IMR-90 (cell line): ENCODE measurements around the gene EBF3. TPM values are rescaled to one million over a fixed set of nuclear protein-coding genes. Genes with fewer than 3 reads are reported as not detected.

Experiments used
- ATAC-seq: fragments of 200-7000 bp; cut with Tn5 transposase; 2 replicates; pipeline ENCODE4 v1.9.1; 2020; ENCODE audit warnings: low read depth, mild to moderate bottlenecking, moderate library complexity
- BruUV-seq: library from RNA; stranded (reverse); fragments of 400-500 nt; replicated peaks from 2 replicates; lab custom pipeline; 2021; lab: Mats Ljungman, UMichigan
- CTCF ChIA-PET: fragments of 300-600 bp; formaldehyde crosslinking; extraction: SDS; loops from one replicate; lab custom pipeline; 2021; ENCODE audit warnings: antibody characterized with exemption; lab: Yijun Ruan, JAX
- POLR2A ChIA-PET: fragments of 300-600 bp; sonication (Branson Sonifier 250); formaldehyde crosslinking; loops from one replicate; lab custom pipeline; 2022; ENCODE audit warnings: antibody characterized with exemption; ENCODE audit not compliant: unreplicated experiment; lab: Charles Lee
- DNase-seq: peaks from one replicate; pipeline ENCODE4 v3.0.0; 2013
- H2AFZ ChIP-seq: replicated peaks from 2 replicates; pipeline ENCODE3; 2013; ENCODE audit warnings: low read length, mild to moderate bottlenecking; ENCODE audit not compliant: poor library complexity
- H2AK5ac ChIP-seq: 2 replicates; pipeline ENCODE4 v1.6.1; 2013; ENCODE audit warnings: low read depth, low read length, inconsistent platforms
- H2AK9ac ChIP-seq: replicated peaks from 2 replicates; pipeline ENCODE3; 2013; ENCODE audit warnings: mild to moderate bottlenecking, low read depth, low read length, moderate library complexity; ENCODE audit not compliant: poor library complexity
- H2BK120ac ChIP-seq: 2 replicates; pipeline ENCODE4 v1.6.1; 2013; ENCODE audit warnings: low read depth, low read length, inconsistent platforms
- H2BK15ac ChIP-seq: 3 replicates; pipeline ENCODE4 v1.6.1; 2013; ENCODE audit warnings: low read depth, low read length, inconsistent platforms
- H2BK20ac ChIP-seq: 2 replicates; pipeline ENCODE4 v1.6.1; 2013; ENCODE audit warnings: low read depth, mild to moderate bottlenecking, inconsistent platforms, low read length, moderate library complexity
- H2BK5ac ChIP-seq: 2 replicates; pipeline ENCODE4 v1.6.1; 2013; ENCODE audit warnings: mild to moderate bottlenecking, low read depth, low read length, inconsistent platforms; ENCODE audit not compliant: poor library complexity, severe bottlenecking
- H3K14ac ChIP-seq: replicated peaks from 2 replicates; pipeline ENCODE4 v1.6.1; 2013; ENCODE audit warnings: low read depth, low read length, inconsistent platforms
- H3K18ac ChIP-seq: 2 replicates; pipeline ENCODE4 v1.6.1; 2013; ENCODE audit warnings: low read depth, low read length, control low read depth
- H3K23ac ChIP-seq: 2 replicates; pipeline ENCODE4 v1.6.1; 2013; ENCODE audit warnings: low read depth, low read length, inconsistent platforms
- H3K27ac ChIP-seq: 2 replicates; pipeline ENCODE4 v1.5.1; 2013; ENCODE audit warnings: mild to moderate bottlenecking, control low read depth, low read length; ENCODE audit not compliant: insufficient read depth
- H3K27me3 ChIP-seq: 2 replicates; pipeline ENCODE4 v1.6.1; 2013; ENCODE audit warnings: low read length; ENCODE audit not compliant: control insufficient read depth, insufficient read depth
- H3K36me3 ChIP-seq: 2 replicates; pipeline ENCODE4 v1.6.1; 2013; ENCODE audit warnings: low read length, mixed read lengths; ENCODE audit not compliant: control insufficient read depth, insufficient read depth
- H3K4ac ChIP-seq: 2 replicates; pipeline ENCODE4 v1.6.1; 2013; ENCODE audit warnings: low read depth, low read length, inconsistent platforms
- H3K4me1 ChIP-seq: 2 replicates; pipeline ENCODE4 v1.6.1; 2013; ENCODE audit warnings: low read length, mixed read lengths; ENCODE audit not compliant: control insufficient read depth, insufficient read depth
- H3K4me2 ChIP-seq: 2 replicates; pipeline ENCODE4 v1.6.1; 2013; ENCODE audit warnings: low read depth, mild to moderate bottlenecking, control low read depth, low read length, moderate library complexity
- H3K4me3 ChIP-seq: 2 replicates; pipeline ENCODE4 v1.5.1; 2013; ENCODE audit warnings: low read depth, mild to moderate bottlenecking, control low read depth, low read length, moderate library complexity; ENCODE audit not compliant: insufficient read depth
- H3K56ac ChIP-seq: 2 replicates; pipeline ENCODE4 v1.6.1; 2013; ENCODE audit warnings: low read length, inconsistent platforms; ENCODE audit not compliant: insufficient read depth; ENCODE audit errors: extremely low read depth
- H3K79me1 ChIP-seq, 2 experiments: 2 replicates each; pipeline ENCODE4 v1.6.1; 2013; ENCODE audit warnings: low read length in 2 of 2, inconsistent platforms in 1 of 2, low read depth in 1 of 2
- H3K9ac ChIP-seq: 2 replicates; pipeline ENCODE4 v1.6.1; 2013; ENCODE audit warnings: low read depth, low read length, control low read depth
- H3K9me1 ChIP-seq: 2 replicates; pipeline ENCODE4 v1.6.1; 2013; ENCODE audit warnings: low read length, inconsistent platforms; ENCODE audit not compliant: insufficient read depth
- H3K9me3 ChIP-seq: 2 replicates; pipeline ENCODE4 v1.6.1; 2013; ENCODE audit warnings: low read length; ENCODE audit not compliant: control insufficient read depth, insufficient read depth
- H4K20me1 ChIP-seq: 2 replicates; pipeline ENCODE4 v1.6.1; 2013; ENCODE audit warnings: low read length, inconsistent platforms; ENCODE audit not compliant: insufficient read depth
- H4K5ac ChIP-seq: 2 replicates; pipeline ENCODE4 v1.6.1; 2013; ENCODE audit warnings: mild to moderate bottlenecking, low read depth, low read length, control low read depth
- H4K8ac ChIP-seq, 2 experiments: 2 replicates each; pipeline ENCODE4 v1.6.1; 2013; ENCODE audit warnings: low read depth in 2 of 2, low read length in 2 of 2, control low read depth in 1 of 2, inconsistent platforms in 1 of 2
- H4K91ac ChIP-seq: 2 replicates; pipeline ENCODE4 v1.6.1; 2013; ENCODE audit warnings: low read depth, low read length, inconsistent platforms; ENCODE audit not compliant: insufficient read depth
- BHLHE40 ChIP-seq: fragments of 150-350 bp; IDR thresholded peaks from 2 replicates; pipeline ENCODE4 v1.6.1; 2016; ENCODE audit warnings: mild to moderate bottlenecking, low read depth, low read length
- CEBPB ChIP-seq: IDR thresholded peaks from 2 replicates; pipeline ENCODE4 v1.6.1; 2012; ENCODE audit warnings: low read depth, low read length, improper control_type of control experiment
- CHD1 ChIP-seq: IDR thresholded peaks from 2 replicates; pipeline ENCODE4 v1.6.1; 2012; ENCODE audit warnings: low read depth, low read length, improper control_type of control experiment
- ELK1 ChIP-seq: fragments of 150-350 bp; IDR thresholded peaks from 2 replicates; pipeline ENCODE4 v1.6.1; 2016; ENCODE audit warnings: low read depth, mild to moderate bottlenecking, low read length, moderate library complexity, borderline replicate concordance
- FOS ChIP-seq: fragments of 150-350 bp; IDR thresholded peaks from 2 replicates; pipeline ENCODE4 v1.6.1; 2016; ENCODE audit warnings: low read depth, low read length
- MAFK ChIP-seq: IDR thresholded peaks from 2 replicates; pipeline ENCODE4 v1.6.1; 2012; ENCODE audit warnings: low read depth, low read length, improper control_type of control experiment
- MAZ ChIP-seq: IDR thresholded peaks from 2 replicates; pipeline ENCODE4 v1.6.1; 2012; ENCODE audit warnings: low read depth, mild to moderate bottlenecking, low read length, improper control_type of control experiment, moderate library complexity, borderline replicate concordance
- MXI1 ChIP-seq: IDR thresholded peaks from 2 replicates; pipeline ENCODE4 v1.6.1; 2012; ENCODE audit warnings: low read depth, mild to moderate bottlenecking, low read length, moderate library complexity, borderline replicate concordance
- NFE2L2 ChIP-seq: fragments of 150-350 bp; IDR thresholded peaks from 2 replicates; pipeline ENCODE4 v1.6.1; 2016; ENCODE audit warnings: low read depth, mild to moderate bottlenecking, low read length
- POLR2A ChIP-seq: IDR thresholded peaks from 2 replicates; pipeline ENCODE4 v1.6.1; 2012; ENCODE audit warnings: mild to moderate bottlenecking, low read depth, low read length
- RAD21 ChIP-seq: IDR thresholded peaks from 2 replicates; pipeline ENCODE4 v1.6.1; 2012; ENCODE audit warnings: low read length, improper control_type of control experiment
- RCOR1 ChIP-seq: IDR thresholded peaks from 2 replicates; pipeline ENCODE4 v1.6.1; 2012; ENCODE audit warnings: mild to moderate bottlenecking, low read length, improper control_type of control experiment; ENCODE audit not compliant: insufficient replicate concordance
- RFX5 ChIP-seq: IDR thresholded peaks from 2 replicates; pipeline ENCODE4 v1.8.0; 2012; ENCODE audit warnings: low read depth, mild to moderate bottlenecking, low read length, moderate library complexity
- SMC3 ChIP-seq: fragments of 150-350 bp; IDR thresholded peaks from 2 replicates; pipeline ENCODE4 v1.6.1; 2016; ENCODE audit warnings: low read depth, mild to moderate bottlenecking, antibody characterized with exemption, low read length, moderate library complexity
- WGBS, 2 experiments: methylation state at CpG; one replicate each; pipeline versions ENCODE4 v1.1.5 to v1.1.7; 2013; ENCODE audit warnings: missing lambda C conversion rate in 2 of 2; ENCODE audit not compliant: insufficient read length in 1 of 2; ENCODE audit errors: extremely low coverage in 2 of 2; 5-methylcytosine and 5-hydroxymethylcytosine counted together
- dilution Hi-C: fragments of 300-500 bp; cut with HindIII; formaldehyde crosslinking; loops from one replicate; pipeline ENCODE4 v1.14.3; 2018; ENCODE audit warnings: low sequenced_read_pairs; ENCODE audit not compliant: unreplicated experiment
- in situ Hi-C: fragments of 300-500 bp; cut with MboI; formaldehyde crosslinking; loops from 3 replicates; pipeline ENCODE4 v1.14.3; 2019; ENCODE audit warnings: low sequenced_read_pairs, inconsistent platforms, mixed read lengths
- intact Hi-C: fragments of 100-400 bp; cut with micrococcal nuclease; formaldehyde crosslinking; loops from 2 replicates; pipeline ENCODE4 v1.10.0; 2022
- polyA plus RNA-seq, 3 experiments: library from polyadenylated mRNA; depleted of rRNA; stranded (reverse); fragments of >200 nt; gene quantifications; 2 replicates each; pipeline ENCODE4 v1.2.3, GENCODE V29; 2012; ENCODE audit warnings: low replicate concordance in 1 of 3
- total RNA-seq: library from RNA; depleted of rRNA; stranded (reverse); fragments of >200 nt; gene quantifications from 2 replicates; pipeline ENCODE4 v1.2.3, GENCODE V29; 2012
- TF ChIP-seq, protein P1 (sequence below): conservative IDR thresholded peaks from 2 replicates; pipeline ENCODE4 v1.5.1; 2012; ENCODE audit warnings: mild to moderate bottlenecking, low read depth, low read length, improper control_type of control experiment
- TF ChIP-seq, protein P2 (sequence below): fragments of 150-350 bp; IDR thresholded peaks from 2 replicates; pipeline ENCODE4 v1.6.1; 2017; ENCODE audit warnings: mild to moderate bottlenecking, antibody characterized with exemption, low read length, low read depth

The EBF3 gene
- total and polyA plus RNA-seq, 2 of the 4 experiments (the other 2 are of a cell fraction): 0.36 to 0.70 TPM

GRCh38 chr10:129825826-129826225 lies 138.2 kb downstream of the EBF3 start:
- Histone ChIP-seq H4K20me1 (no peaks in the 10 kb centered on the region), H2AK5ac (no peak overlapping the region), H3K9ac (no peak overlapping the region), H3K4me3 (no peak overlapping the region), H2BK15ac (no peak overlapping the region), H3K4me2 (no peak overlapping the region), H2AFZ (no peak overlapping the region), H3K4me1 (no peaks in the 10 kb centered on the region), H3K27me3 (no peaks in the 10 kb centered on the region), H3K56ac (no peak overlapping the region), H4K5ac (no peak overlapping the region), H2AK9ac (no peak overlapping the region), H4K91ac (no peak overlapping the region), H4K8ac (no peak overlapping the region), H3K36me3 (no peaks in the 10 kb centered on the region), H3K9me1 (no peaks in the 10 kb centered on the region), H3K9me3 (peaks cover 5% of the 10 kb centered on the region; the same call in 1 of the 2 replicates), H3K79me1 (no peaks in the 10 kb centered on the region), H3K18ac (no peak overlapping the region), H2BK5ac (no peak overlapping the region), H3K4ac (no peak overlapping the region), H2BK20ac (no peak overlapping the region), H2BK120ac (no peak overlapping the region), H3K23ac (no peak overlapping the region), H3K27ac (no peak overlapping the region), H3K14ac (no peak overlapping the region)
- dilution Hi-C loops (no loop called here), intact Hi-C loops (no loop called here), in situ Hi-C loops (no loop called here)
- WGBS, 2 experiments: no CpG with 5 or more reads among the region's 3 CpGs
- ChIA-PET POLR2A (no interaction called here), CTCF (no interaction called here)
- TF ChIP-seq, protein P1, sequence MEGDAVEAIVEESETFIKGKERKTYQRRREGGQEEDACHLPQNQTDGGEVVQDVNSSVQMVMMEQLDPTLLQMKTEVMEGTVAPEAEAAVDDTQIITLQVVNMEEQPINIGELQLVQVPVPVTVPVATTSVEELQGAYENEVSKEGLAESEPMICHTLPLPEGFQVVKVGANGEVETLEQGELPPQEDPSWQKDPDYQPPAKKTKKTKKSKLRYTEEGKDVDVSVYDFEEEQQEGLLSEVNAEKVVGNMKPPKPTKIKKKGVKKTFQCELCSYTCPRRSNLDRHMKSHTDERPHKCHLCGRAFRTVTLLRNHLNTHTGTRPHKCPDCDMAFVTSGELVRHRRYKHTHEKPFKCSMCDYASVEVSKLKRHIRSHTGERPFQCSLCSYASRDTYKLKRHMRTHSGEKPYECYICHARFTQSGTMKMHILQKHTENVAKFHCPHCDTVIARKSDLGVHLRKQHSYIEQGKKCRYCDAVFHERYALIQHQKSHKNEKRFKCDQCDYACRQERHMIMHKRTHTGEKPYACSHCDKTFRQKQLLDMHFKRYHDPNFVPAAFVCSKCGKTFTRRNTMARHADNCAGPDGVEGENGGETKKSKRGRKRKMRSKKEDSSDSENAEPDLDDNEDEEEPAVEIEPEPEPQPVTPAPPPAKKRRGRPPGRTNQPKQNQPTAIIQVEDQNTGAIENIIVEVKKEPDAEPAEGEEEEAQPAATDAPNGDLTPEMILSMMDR: no peak
- no peak for TF ChIP-seq RFX5
- no peak for TF ChIP-seq SMC3
- TF ChIP-seq, protein P2, sequence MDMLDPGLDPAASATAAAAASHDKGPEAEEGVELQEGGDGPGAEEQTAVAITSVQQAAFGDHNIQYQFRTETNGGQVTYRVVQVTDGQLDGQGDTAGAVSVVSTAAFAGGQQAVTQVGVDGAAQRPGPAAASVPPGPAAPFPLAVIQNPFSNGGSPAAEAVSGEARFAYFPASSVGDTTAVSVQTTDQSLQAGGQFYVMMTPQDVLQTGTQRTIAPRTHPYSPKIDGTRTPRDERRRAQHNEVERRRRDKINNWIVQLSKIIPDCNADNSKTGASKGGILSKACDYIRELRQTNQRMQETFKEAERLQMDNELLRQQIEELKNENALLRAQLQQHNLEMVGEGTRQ: no peak
- TF ChIP-seq RAD21: no peak
- no peak for TF ChIP-seq CEBPB
- TF ChIP-seq POLR2A: no peak
- no peak for TF ChIP-seq FOS
- no peak for TF ChIP-seq MAFK
- no peak for TF ChIP-seq NFE2L2
- TF ChIP-seq CHD1: no peak
- no peak for TF ChIP-seq MXI1
- no peak for TF ChIP-seq RCOR1
- TF ChIP-seq BHLHE40: no peak
- TF ChIP-seq MAZ: no peak
- no peak for TF ChIP-seq ELK1
- DNase-seq: no peak
- no peak for ATAC-seq
- BruUV-seq: no TSS peak
